ENCODE data around the gene FAM13B.
"Not testable (repeated sequence)": the region's sequence is repeated elsewhere in the genome, so short reads cannot be mapped to it uniquely, and the experiment has no call there.

FAM13B gene

DNA sequence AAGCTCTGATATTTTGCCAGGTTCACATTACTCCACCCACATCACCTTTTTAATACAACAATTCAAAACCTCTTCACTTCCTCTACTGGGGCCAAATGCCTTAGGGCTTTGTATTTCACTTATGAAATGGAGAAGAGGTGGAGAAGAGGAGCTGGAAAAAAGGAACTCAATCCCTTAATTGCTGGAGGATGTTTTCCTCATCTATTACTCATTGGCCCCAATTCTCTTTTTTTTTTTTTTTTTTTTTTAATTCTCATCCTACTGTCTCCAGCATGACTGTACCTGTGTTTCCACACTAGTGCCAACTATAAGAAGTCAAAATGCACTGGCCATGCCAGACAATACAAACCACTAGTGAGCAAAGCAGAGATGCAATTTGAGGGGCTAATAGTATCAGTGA, 20.9 kb downstream of the FAM13B start:
- Histone ChIP-seq H3K36me3 (ENCODE audit: control insufficient read depth in 1 of 2, insufficient read depth in 2 of 2, low read length in 2 of 2) (peaks cover 19 to 29% of the 10 kb centered on the region in 2 donors), H3K27ac (ENCODE audit: low read length) (no peak overlapping the region), H3K4me3 (ENCODE audit: low read depth in 1 of 2, low read length in 2 of 2) (no peak overlapping the region)

DNA sequence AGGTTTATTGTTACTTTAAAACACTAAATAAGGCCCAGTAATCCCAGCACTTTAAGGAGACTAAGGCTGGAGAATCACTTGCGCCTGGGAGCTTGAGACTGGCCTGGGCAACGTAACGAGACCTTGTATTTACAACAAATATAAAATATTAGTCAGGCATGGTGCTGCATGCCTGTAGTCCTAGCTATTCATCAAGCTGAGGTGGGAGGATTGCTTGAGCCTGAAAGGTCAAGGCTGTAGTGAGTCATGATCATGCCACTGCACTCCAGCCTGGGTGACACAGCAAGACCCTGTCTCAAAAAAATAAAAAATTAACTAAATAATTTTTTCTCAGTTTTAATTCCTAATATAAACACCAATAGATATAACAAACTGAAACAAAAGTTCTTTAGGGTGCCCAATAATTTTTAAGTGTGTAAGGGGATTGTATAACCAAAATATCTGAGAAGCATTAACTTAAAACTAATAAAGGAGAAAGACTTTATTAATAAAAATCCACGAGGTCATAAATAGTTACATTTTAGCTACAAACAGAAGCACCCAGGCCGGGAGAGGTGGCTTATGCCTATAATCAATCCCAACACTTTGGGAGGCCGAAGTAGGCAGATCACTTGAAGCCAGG, 32.7 kb downstream of the FAM13B start:
- Histone ChIP-seq H3K9me3 (ENCODE audit: control insufficient read depth in 1 of 2, low read length in 2 of 2) (no peaks in the 10 kb centered on the region), H3K27me3 (ENCODE audit: low read depth, low read length) (no peaks in the 10 kb centered on the region), H3K4me1 (ENCODE audit: control insufficient read depth in 1 of 2, insufficient read depth in 2 of 2, low read length in 2 of 2) (peaks cover 0 to 14% of the 10 kb centered on the region in 2 donors), H3K36me3 (ENCODE audit: control insufficient read depth in 1 of 2, insufficient read depth in 2 of 2, low read length in 2 of 2) (peaks cover 0 to 19% of the 10 kb centered on the region in 2 donors), H3K4me3 (ENCODE audit: low read depth in 1 of 2, low read length in 2 of 2) (no peak overlapping the region), H3K27ac (ENCODE audit: low read length) (peak overlapping the region; percentile 31)

More for the DNA sequence above, 20.9 kb downstream of the FAM13B start:
- H3K4me1 ChIP-seq (ENCODE audit: control insufficient read depth in 1 of 2, insufficient read depth in 2 of 2, low read length in 2 of 2): no peaks in the 10 kb centered on the region
- H3K9me3 ChIP-seq (ENCODE audit: control insufficient read depth in 1 of 2, low read length in 2 of 2): no peaks in the 10 kb centered on the region
- H3K27me3 ChIP-seq (ENCODE audit: low read depth, low read length): no peaks in the 10 kb centered on the region

DNA sequence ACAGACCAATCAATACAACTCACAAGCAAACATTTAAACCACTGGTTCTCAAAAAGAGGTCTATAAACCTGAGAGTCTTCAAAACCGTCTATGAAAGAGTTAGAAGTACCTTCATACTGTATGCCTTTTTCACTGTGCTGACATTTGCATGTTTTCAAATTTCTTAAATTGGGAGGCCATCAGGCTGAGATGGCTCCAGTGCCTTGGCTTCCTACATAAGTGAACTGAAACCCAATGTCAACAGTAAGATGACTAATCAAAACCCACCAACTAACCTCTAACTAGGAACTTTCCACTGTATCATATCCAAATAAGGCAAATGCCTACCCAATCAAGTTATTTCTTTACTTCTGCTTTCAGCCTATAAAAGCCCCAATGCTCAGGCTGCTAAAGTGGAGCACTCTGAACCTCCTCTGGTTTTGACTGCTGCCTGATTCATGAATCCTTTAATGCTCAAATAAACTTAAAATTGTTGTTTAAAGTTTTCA, 35.1 kb downstream of the FAM13B start:
- H3K36me3 ChIP-seq (ENCODE audit: control insufficient read depth in 1 of 2, insufficient read depth in 2 of 2, low read length in 2 of 2): peaks cover 3 to 12% of the 10 kb centered on the region in 2 donors
- H3K27me3 ChIP-seq (ENCODE audit: low read depth, low read length): no peaks in the 10 kb centered on the region
- H3K4me1 ChIP-seq (ENCODE audit: control insufficient read depth in 1 of 2, insufficient read depth in 2 of 2, low read length in 2 of 2): peaks cover 0 to 25% of the 10 kb centered on the region in 2 donors
- no peak overlapping the region for H3K4me3 ChIP-seq (ENCODE audit: low read depth in 1 of 2, low read length in 2 of 2)
- H3K9me3 ChIP-seq (ENCODE audit: control insufficient read depth in 1 of 2, low read length in 2 of 2): no peaks in the 10 kb centered on the region
- no peak overlapping the region for H3K27ac ChIP-seq (ENCODE audit: low read length)

DNA sequence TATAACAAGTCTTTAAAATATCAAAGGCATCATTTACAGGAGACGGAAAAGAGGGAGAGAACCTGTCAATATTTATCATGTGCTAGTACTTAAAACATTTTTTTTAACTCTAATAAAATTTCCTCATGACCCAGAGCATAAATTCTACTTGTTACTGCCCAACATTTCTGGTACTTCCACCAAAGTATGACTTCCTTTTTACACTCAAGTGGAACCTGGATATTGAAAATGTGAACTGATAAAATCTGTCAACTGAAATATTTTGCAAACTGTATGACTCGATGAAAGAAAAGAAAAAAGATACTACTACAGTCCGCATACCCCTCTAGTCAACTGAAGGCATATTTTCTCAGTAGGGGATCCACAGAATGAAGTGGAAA, 37.1 kb downstream of the FAM13B start:
- Histone ChIP-seq H3K4me1 (ENCODE audit: control insufficient read depth in 1 of 2, insufficient read depth in 2 of 2, low read length in 2 of 2) (peaks cover 0 to 21% of the 10 kb centered on the region in 2 donors), H3K27ac (ENCODE audit: low read length) (no peak overlapping the region), H3K36me3 (ENCODE audit: control insufficient read depth in 1 of 2, insufficient read depth in 2 of 2, low read length in 2 of 2) (peaks cover 3 to 17% of the 10 kb centered on the region in 2 donors), H3K27me3 (ENCODE audit: low read depth, low read length) (no peaks in the 10 kb centered on the region), H3K4me3 (ENCODE audit: low read depth in 1 of 2, low read length in 2 of 2) (no peak overlapping the region), H3K9me3 (ENCODE audit: control insufficient read depth in 1 of 2, low read length in 2 of 2) (no peaks in the 10 kb centered on the region)

DNA sequence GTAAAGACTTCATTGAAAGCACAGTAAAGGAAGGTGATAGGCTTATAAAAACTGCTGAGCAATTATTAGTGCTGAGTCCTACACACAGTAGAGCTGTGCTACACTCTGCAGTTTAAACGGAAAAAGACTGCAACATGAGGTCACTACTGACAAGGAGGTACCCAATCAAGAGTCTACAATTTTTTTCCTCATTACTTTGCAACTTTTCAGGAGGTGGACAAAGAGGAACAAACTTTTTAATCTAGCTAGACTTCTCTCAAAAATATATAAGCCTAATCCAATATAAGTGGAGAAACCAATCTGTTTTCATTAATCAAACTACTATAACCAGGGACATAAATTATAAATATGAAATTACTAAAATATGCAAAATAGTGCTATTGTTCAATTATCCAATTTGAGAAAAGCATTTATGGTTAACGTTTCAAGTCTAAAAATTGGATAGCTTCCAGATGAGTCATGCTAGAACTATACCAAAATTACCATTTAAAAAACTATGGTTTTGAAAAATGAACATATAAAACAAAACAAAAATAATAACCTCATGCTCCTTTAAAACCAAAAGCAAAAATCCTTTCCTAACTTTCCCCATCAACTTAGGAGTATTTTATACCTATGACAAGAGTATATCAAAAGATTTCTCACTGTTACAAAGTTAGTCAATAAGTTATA, 37.7 kb downstream of the FAM13B start:
- Histone ChIP-seq H3K4me3 (ENCODE audit: low read depth in 1 of 2, low read length in 2 of 2) (no peak overlapping the region), H3K27me3 (ENCODE audit: low read depth, low read length) (no peaks in the 10 kb centered on the region), H3K9me3 (ENCODE audit: control insufficient read depth in 1 of 2, low read length in 2 of 2) (no peaks in the 10 kb centered on the region), H3K4me1 (ENCODE audit: control insufficient read depth in 1 of 2, insufficient read depth in 2 of 2, low read length in 2 of 2) (peaks cover 0 to 21% of the 10 kb centered on the region in 2 donors), H3K36me3 (ENCODE audit: control insufficient read depth in 1 of 2, insufficient read depth in 2 of 2, low read length in 2 of 2) (peaks cover 3 to 17% of the 10 kb centered on the region in 2 donors), H3K27ac (ENCODE audit: low read length) (no peak overlapping the region)

DNA sequence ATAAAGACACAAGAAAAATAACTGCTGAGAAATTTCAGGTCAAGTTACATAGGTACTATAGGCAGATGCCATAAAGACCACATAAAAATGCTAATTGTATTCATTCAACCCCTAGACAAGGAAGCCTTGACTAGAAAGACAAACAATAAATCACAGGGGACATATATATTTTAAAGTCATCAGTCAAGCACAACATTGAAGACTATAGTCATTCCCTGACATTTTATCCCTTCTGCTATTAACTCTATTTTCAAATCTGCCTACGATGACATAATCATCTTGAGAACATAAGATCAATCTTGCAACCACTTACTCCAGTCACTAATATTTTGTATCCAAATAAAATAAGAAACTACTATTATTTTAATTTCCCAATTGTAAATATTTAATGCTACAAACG, 38.3 kb downstream of the FAM13B start:
- Histone ChIP-seq H3K9me3 (ENCODE audit: control insufficient read depth in 1 of 2, low read length in 2 of 2) (no peaks in the 10 kb centered on the region), H3K27me3 (ENCODE audit: low read depth, low read length) (no peaks in the 10 kb centered on the region), H3K4me3 (ENCODE audit: low read depth in 1 of 2, low read length in 2 of 2) (no peak overlapping the region), H3K36me3 (ENCODE audit: control insufficient read depth in 1 of 2, insufficient read depth in 2 of 2, low read length in 2 of 2) (peaks cover 3 to 17% of the 10 kb centered on the region in 2 donors), H3K4me1 (ENCODE audit: control insufficient read depth in 1 of 2, insufficient read depth in 2 of 2, low read length in 2 of 2) (peaks cover 0 to 21% of the 10 kb centered on the region in 2 donors), H3K27ac (ENCODE audit: low read length) (no peak overlapping the region)

DNA sequence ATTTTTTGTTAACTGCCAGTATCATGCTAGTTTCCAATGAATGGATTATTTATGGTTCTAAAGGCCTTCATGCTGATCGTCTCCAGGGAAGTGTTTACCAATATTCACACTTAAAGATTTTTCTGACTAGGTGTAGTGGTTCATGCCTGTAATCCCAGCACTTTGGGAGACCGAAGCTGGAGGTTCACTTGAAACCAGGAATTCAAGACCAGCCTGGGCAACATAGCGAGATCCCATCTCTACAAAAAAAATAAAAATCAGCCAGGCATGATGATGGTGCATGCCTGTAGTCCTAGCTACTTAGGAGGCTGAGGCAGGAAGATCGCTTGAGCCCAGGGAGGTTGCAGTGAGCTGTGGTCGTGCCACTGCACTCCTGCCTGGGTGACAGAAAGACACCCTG, 43.5 kb downstream of the FAM13B start:
- Histone ChIP-seq H3K4me1 (ENCODE audit: control insufficient read depth in 1 of 2, insufficient read depth in 2 of 2, low read length in 2 of 2) (peaks cover 0 to 4% of the 10 kb centered on the region in 2 donors), H3K4me3 (ENCODE audit: low read depth in 1 of 2, low read length in 2 of 2) (no peak overlapping the region), H3K9me3 (ENCODE audit: control insufficient read depth in 1 of 2, low read length in 2 of 2) (no peaks in the 10 kb centered on the region), H3K27me3 (ENCODE audit: low read depth, low read length) (no peaks in the 10 kb centered on the region), H3K36me3 (ENCODE audit: control insufficient read depth in 1 of 2, insufficient read depth in 2 of 2, low read length in 2 of 2) (peaks cover 5 to 7% of the 10 kb centered on the region in 2 donors), H3K27ac (ENCODE audit: low read length) (no peak overlapping the region)

DNA sequence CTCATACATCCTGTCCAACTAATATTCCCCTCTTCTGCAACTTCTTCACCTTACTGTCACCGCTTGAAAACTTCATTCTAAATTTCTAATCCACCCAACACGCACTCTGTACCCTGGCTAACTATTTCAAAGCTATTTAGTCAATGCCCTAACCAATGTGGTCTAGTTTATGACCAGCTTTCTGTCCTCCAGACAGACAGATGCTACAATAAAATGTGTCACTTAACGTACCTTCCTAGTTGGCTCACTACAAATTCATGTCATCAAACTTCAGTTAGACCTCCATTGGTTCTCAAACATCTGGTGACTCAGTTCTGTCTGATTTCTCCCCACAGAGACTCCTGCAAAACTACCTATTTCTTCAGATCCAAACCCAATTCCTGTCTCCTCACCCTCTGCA, 57.7 kb downstream of the FAM13B start:
- Histone ChIP-seq H3K9me3 (ENCODE audit: control insufficient read depth in 1 of 2, low read length in 2 of 2) (no peaks in the 10 kb centered on the region), H3K4me1 (ENCODE audit: control insufficient read depth in 1 of 2, insufficient read depth in 2 of 2, low read length in 2 of 2) (no peaks in the 10 kb centered on the region), H3K36me3 (ENCODE audit: control insufficient read depth in 1 of 2, insufficient read depth in 2 of 2, low read length in 2 of 2) (peaks cover 7 to 9% of the 10 kb centered on the region in 2 donors), H3K27me3 (ENCODE audit: low read depth, low read length) (no peaks in the 10 kb centered on the region), H3K4me3 (ENCODE audit: low read depth in 1 of 2, low read length in 2 of 2) (no peak overlapping the region), H3K27ac (ENCODE audit: low read length) (no peak overlapping the region)

DNA sequence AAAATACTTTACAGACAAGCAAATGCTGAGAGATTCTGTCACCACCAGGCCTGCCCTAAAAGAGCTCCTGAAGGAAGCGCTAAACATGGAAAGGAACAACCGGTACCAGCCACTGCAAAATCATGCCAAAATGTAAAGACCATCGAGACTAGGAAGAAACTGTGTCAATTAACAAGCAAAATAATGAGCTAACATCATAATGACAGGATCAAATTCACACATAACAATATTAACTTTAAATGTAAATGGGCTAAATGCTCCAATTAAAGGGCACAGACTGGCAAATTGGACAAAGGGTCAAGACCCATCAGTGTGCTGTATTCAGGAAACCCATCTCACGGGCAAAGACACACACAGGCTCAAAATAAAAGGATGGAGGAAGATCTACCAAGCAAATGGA, 62.5 kb downstream of the FAM13B start:
- not testable (repeated sequence) for H3K4me1 ChIP-seq (ENCODE audit: control insufficient read depth in 1 of 2, insufficient read depth in 2 of 2, low read length in 2 of 2); H3K27ac ChIP-seq (ENCODE audit: low read length); H3K27me3 ChIP-seq (ENCODE audit: low read depth, low read length); H3K4me3 ChIP-seq (ENCODE audit: low read depth in 1 of 2, low read length in 2 of 2); H3K9me3 ChIP-seq (ENCODE audit: control insufficient read depth in 1 of 2, low read length in 2 of 2)
- peaks cover 0 to 23% of the 10 kb centered on the region in 2 donors for H3K36me3 ChIP-seq (ENCODE audit: control insufficient read depth in 1 of 2, insufficient read depth in 2 of 2, low read length in 2 of 2)

DNA sequence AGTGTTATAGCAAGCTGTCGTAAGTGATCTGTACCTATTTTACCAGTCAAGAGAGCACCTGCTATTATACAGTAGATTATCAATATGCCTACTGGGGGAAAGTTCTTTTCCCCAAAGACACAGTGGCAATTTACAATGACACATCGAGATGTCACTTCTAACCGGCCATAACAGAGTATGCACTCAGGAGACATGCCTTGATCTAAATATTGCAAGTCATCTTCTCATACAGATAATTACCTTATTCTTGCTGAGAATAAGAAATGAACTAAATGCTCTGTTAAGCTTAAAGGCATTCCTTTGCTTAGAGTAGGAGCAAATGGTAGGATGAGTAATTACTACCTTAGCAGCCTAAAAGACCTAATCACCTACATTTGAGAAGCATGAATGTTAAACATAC, 72.1 kb downstream of the FAM13B start:
- no peak overlapping the region for H3K27ac ChIP-seq (ENCODE audit: low read length)

DNA sequence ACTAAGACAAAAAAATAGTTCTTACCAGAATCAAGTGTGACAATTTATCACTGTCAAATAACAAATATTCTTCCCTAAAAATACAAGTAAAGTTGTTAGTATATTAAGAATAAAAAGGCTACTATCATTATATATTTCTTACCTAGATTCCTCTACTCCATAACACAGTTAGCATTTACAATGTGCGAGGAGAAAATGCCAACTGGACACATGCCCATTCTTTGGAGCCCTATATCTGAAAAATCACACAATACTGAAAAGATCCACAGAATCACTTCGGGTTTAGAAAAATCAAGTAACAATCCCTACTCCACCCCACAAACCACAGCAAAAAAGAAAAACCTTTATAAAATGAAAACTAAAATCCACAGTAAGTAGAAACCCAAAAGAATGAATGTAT, 72.7 kb downstream of the FAM13B start:
- H3K36me3 ChIP-seq (ENCODE audit: control insufficient read depth in 1 of 2, insufficient read depth in 2 of 2, low read length in 2 of 2): peaks cover 0 to 26% of the 10 kb centered on the region in 2 donors
- no peaks in the 10 kb centered on the region for H3K9me3 ChIP-seq (ENCODE audit: control insufficient read depth in 1 of 2, low read length in 2 of 2)
- no peak overlapping the region for H3K27ac ChIP-seq (ENCODE audit: low read length)
- H3K4me3 ChIP-seq (ENCODE audit: low read depth in 1 of 2, low read length in 2 of 2): no peak overlapping the region
- no peaks in the 10 kb centered on the region for H3K27me3 ChIP-seq (ENCODE audit: low read depth, low read length)
- H3K4me1 ChIP-seq (ENCODE audit: control insufficient read depth in 1 of 2, insufficient read depth in 2 of 2, low read length in 2 of 2): no peaks in the 10 kb centered on the region

More for the DNA sequence above, 72.1 kb downstream of the FAM13B start:
- H3K9me3 ChIP-seq (ENCODE audit: control insufficient read depth in 1 of 2, low read length in 2 of 2): no peaks in the 10 kb centered on the region
- H3K4me3 ChIP-seq (ENCODE audit: low read depth in 1 of 2, low read length in 2 of 2): no peak overlapping the region
- no peaks in the 10 kb centered on the region for H3K27me3 ChIP-seq (ENCODE audit: low read depth, low read length)
- no peaks in the 10 kb centered on the region for H3K4me1 ChIP-seq (ENCODE audit: control insufficient read depth in 1 of 2, insufficient read depth in 2 of 2, low read length in 2 of 2)
- H3K36me3 ChIP-seq (ENCODE audit: control insufficient read depth in 1 of 2, insufficient read depth in 2 of 2, low read length in 2 of 2): peaks cover 0 to 26% of the 10 kb centered on the region in 2 donors

All from muscle layer of duodenum (tissue), 2 donors.